Activated CD4-positive, CD25-positive, alpha-beta regulatory T cell treated with anti-CD3 and anti-CD28 coated beads, Interleukin-2, amount 50 U/mL, for 24 hours (primary cell): ENCODE data around the gene CNIH4.
"Not testable (repeated sequence)": the region's sequence is repeated elsewhere in the genome, so short reads cannot be mapped to it uniquely, and the experiment has no call there.

Experiments
- ATAC-seq, 2 donors: fragments of 150-1000 bp; cut with Tn5 transposase; one replicate each; pipeline ENCODE4 v1.10.0; 2021; ENCODE audit warnings: mild to moderate bottlenecking in 1 of 2, moderate library complexity in 1 of 2

CNIH4 gene

GRCh38 chr1:224349716-224350115, 7.0 kb upstream of the CNIH4 start:
- ATAC-seq = not testable (repeated sequence)

GRCh38 chr1:224352436-224353085, 4.1 kb upstream of the CNIH4 start:
- ATAC-seq = not testable (repeated sequence)

DNA sequence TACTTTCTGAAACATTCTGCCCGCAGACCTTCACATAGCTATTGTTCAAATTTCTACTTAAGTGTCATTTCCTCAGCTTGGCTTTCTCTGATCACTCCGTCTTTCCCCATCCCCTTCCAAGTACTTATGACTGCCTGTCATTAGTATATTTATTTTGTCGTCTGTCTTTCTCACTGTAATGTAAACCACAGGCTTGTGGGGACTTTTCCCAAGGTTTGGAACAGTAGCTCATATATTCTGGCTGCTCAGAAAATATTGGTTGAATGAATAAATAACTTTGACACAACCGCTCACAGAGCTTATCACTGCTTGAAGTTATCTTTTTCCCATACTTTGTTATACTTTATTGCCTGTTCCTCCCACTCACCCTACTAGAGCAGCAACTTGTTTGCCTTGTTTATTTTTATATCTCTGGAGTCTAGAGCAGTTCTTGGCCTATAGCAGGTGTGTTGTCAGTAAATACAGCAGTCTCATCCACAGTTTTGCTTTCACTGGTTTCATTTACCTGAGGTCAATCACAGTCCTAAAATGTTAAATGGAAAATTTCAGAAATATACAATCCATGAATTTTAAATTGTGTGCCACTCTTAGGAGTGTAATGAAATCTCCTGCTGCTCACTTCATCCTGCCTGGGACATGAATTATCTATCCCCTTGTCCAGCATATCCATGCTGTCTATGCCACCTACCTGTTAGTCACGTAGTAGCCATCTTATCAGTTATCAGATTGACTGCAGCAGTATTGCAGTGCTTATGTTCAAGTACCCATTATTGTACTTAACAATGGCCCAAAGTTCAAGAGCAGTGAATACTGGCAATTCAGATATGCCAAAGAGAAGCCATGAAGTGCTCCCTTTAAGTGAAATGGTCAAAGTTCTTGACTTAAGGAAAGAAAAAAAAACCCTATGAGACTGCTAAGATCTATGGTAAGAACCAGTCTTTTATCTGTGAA, 2.4 kb upstream of the CNIH4 start:
- ATAC-seq = no peak

- no peak for ATAC-seq
Observed at GRCh38 chr1:224357626-224358124, 996 bp downstream of the CNIH4 start.

DNA sequence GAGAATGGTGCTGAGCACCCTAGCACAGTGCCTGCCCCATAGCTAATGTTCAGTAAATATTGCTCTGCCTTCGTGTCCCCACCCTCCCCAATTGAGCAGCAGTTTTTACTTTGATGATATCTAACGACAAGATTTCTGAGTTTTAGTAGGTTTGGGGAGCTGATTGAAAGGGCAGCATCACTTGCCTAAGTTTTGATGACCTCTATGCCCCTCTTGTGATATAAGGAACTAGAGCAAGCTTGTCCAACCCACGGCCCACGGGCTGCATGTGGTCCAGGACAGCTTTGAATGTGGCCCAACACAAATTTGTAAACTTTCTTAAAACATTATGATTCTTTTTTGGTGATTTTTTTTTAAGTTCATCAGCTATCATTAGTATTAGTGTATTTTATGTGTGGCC, 1.6 kb downstream of the CNIH4 start:
- no peak for ATAC-seq

DNA sequence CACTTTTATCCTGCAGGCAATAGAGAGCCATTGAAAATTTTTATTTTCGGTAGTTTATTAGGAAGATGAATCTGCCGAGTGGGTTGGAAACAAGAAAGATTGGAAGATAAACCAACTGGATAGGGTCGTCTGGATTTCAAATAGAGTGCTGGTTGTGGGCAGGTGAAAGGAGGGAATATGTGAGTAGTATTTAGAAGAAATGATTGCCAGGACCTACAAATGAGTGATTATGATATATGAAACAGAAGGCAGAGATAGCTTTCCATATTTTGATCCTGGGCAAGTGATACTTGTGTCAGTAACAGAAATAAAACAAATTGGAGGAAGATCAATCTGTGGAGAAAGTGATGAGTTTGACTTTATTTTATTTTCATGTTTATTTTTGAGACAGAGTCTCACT, 2.5 kb downstream of the CNIH4 start:
- ATAC-seq = no peak

- peak; percentile 63 to 72 for ATAC-seq
Observed at GRCh38 chr1:224368409-224368808, 11.7 kb downstream of the CNIH4 start.

DNA sequence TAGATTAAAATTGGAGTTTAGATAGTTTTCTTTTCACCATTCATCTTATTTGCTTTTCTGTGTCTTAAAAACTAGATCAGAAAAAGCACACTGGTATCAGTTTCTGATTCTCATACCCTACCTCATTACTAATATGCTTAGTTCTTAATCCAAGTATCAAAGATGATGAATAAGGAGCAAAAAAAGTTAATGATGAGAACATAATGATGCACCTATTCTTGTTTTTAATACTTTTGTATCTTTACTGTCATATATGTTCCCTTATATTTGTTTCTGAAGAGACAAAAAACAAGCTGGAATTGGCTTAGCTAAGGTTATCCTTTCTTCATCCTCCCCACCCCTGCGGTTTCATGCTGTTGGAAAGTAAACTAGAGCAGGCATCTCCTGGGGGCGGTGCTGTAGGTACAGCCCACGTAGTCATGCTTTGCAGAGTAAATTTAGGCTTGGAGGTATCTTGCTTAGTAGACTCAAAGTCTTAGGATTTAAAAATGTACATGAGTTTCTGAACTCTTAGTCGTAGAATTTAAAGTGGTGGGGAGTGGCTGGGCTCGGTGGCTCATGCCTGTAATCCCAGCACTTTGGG, 16.4 kb downstream of the CNIH4 start:
- peak in 1 of 2 donors; percentile 55 for ATAC-seq

- no peak for ATAC-seq
Observed at GRCh38 chr1:224375059-224375458, 18.4 kb downstream of the CNIH4 start.

GRCh38 chr1:224377676-224378006, 21.0 kb downstream of the CNIH4 start:
- peak; percentile 62 to 63 for ATAC-seq

GRCh38 chr1:224378855-224379631, 22.4 kb downstream of the CNIH4 start:
- ATAC-seq = no peak

DNA sequence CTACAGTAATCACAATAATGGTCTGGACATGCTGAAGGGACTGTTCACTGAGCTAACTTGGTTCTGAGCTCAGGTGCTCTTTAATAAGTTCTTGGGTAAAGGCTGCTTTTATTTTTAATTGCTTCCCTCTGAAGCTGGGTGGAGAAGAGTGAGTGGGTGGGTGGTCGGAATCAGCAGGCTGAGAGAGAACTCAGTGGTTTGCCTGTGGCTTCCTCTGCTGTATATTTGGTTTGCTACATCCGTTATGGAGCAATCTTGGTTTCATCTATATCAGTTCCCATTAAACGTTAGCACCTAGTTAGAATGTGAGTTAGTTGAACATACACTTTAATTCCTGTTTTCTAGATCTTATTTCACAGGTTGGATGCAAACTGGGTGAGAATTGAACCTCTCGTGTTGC, 23.3 kb downstream of the CNIH4 start:
- ATAC-seq = peak; percentile 27 to 35

DNA sequence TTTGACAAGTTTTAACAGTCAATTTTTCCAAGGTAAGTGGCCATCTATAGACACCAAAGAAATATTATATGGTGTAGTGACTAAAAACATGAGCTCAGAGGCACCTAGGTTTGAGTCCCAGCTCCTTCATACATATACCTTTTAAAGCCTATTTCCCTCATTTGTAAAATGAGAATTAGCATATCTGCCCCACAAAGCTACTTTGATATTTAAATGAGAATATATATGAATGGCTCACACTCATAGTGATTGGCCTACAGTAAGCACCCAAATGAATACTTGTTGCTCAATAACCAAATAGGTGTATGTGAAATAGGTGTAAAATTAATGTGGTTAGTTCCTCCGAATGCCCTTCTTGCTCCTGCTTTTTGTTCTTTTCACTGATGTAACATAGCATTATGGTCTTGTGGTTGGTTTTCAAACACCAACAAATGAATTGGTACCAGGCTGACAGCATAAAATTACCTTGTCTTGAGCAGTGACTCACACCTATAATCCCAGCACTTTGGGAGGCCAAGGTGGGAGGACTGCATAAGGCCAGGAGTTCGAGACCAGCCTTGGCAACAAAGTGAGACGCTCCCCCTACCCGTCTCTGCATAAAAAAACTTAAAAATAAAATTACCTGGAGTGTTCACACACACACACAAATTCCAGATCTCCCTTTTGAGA, 25.3 kb downstream of the CNIH4 start:
- peak; percentile 77 to 86 for ATAC-seq

- ATAC-seq = no peak
Observed at GRCh38 chr1:224383218-224383617, 26.5 kb downstream of the CNIH4 start.

- peak; percentile 32 to 38 for ATAC-seq
Observed at GRCh38 chr1:224387302-224387912, 30.7 kb downstream of the CNIH4 start.

DNA sequence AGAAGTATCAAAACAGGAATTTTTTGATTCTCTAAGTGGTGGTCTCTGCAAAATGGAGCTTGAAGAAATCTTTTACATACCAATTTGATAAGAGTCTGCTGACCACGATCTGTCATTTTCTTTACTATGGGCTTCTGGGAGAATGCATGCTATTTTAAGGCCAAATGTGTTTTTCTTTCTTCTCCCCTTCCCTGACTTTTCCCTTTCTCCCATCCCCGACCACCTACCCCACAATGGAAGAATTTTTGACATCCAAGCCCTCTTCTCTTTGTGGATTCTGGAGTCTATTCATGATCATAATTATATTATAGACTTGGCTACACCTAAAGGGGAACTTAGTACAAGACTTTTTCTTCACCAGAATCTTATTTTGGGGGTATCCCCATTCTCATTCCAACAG, 31.3 kb downstream of the CNIH4 start:
- ATAC-seq = no peak

- ATAC-seq = no peak
Observed at GRCh38 chr1:224390517-224390916, 33.8 kb downstream of the CNIH4 start.

- no peak for ATAC-seq
Observed at GRCh38 chr1:224392411-224393249, 36.0 kb downstream of the CNIH4 start.

DNA sequence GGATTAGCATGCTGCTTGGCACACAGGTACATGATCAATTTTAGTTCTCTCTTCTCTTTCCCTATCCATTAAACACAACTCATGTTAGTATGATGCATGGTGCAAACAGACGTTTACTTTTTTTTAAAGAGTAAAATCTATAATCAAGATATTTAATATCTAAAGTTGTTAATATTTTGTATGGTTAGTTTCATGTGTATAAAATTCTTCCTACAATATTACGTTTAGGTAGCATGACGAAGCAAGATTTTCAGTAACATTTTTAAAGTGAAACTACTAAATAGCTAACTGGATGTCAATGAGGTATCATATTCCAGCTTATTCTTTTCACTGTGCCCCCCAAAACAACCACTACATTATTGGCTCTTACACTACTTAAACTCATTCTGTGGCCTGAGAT, 36.6 kb downstream of the CNIH4 start:
- ATAC-seq = no peak

- no peak for ATAC-seq
Observed at GRCh38 chr1:224399887-224400286, 43.2 kb downstream of the CNIH4 start.
